ENCODE data around the gene MAPRE2.
"Not testable (repeated sequence)": the region's sequence is repeated elsewhere in the genome, so short reads cannot be mapped to it uniquely, and the experiment has no call there.

Gene MAPRE2

DNA sequence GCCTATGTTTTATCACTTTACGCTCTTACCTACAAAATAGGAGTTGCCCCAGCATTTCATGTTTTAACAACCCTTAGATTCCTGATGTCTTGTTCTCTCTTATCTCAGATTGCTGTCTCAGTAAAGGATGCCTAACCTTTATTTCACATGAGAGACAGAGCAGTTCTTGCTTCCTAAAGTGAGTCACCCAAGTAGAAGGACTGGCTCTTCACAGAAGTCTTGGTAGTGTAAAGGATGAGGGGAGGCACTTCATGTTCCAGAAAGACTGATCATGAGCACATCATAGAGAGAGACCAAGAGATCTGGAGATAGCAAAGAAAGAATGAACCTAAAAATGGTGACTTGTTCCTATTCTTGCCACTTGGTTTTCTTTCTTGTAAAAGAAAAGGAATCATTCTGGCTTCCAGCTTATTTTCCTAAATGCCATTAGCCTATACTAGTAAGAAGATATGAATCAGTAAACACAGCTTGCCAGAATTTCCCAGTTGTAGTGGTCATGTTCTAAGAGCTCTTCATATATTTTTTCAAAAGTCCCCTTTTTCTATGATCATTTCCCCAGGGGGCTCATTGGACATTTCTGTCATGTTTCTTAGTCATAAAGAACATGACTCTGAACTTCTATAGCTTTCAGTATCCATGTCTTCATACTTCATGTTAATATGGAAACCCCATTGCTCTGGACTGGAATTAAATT, 54.9 kb downstream of the MAPRE2 start:
- no peak for DNase-seq

DNA sequence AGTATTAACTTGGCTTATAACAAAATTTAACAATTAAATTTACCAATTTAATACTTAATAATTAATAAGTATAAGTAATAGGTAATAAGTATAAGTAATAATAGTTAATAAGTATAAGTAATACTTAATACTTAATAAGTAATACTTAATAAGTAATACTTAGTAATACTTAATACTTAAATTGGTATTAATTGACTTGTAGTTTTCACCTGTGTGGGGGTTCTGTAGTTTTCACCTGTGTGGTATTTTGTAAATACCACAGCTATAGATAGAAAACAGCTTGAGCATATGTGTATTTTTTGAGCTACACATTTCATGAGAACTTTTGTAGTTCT, 55.4 kb downstream of the MAPRE2 start:
- DNase-seq = no peak

DNA sequence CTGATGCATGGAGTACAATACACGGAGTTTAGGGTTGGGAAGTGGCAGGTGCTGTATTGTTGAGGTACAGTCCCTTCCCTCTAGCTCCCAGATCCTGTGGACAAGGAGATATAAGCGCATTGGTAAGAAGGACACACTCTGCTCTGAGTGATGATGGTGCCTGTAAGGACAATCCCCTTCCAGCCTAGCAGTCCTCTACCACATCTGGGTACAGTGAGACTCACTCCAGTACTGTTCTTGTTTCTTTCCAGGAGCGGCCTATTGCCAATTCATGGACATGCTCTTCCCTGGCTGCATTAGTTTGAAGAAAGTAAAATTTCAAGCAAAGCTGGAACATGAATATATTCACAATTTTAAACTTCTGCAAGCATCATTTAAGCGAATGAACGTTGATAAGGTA, 56.0 kb downstream of the MAPRE2 start:
- no peak for DNase-seq

DNA sequence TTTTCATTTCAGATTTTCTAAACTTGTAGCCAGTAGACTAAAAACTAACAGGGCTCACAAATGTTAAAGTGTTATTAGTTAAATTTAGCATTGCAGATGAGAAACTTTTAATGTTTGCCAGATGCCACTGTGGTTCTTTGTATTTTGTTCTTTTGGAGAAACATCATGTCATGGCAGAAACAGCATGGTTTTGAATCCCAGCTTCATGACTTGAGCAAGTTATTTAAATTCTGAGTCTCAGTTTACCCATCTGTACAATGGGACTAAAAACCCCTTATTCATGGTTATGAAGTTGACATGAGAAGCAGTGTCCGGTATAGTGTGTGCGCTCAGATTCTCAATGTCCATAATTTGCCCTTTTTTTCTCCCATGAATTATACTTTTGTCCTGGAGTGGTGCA, 56.5 kb downstream of the MAPRE2 start:
- no peak for DNase-seq

DNA sequence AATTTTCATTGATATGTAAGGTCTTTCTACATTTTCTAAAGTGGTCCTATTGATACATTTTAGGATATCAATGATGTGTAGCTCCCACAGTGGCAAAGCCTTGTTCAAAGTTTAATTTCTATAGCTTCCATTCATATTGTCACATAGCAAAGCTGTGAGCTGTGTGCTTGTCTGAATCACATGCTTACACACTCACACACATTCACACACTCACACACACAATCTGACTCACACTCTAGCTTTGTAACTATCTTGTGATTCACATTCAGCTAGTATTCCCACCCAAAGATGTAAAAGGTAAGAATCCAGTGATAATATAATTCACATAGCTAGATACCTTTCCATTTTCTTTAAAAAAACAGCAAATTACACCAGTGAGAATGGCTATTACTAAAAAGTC, 58.7 kb downstream of the MAPRE2 start:
- DNase-seq = no peak

DNA sequence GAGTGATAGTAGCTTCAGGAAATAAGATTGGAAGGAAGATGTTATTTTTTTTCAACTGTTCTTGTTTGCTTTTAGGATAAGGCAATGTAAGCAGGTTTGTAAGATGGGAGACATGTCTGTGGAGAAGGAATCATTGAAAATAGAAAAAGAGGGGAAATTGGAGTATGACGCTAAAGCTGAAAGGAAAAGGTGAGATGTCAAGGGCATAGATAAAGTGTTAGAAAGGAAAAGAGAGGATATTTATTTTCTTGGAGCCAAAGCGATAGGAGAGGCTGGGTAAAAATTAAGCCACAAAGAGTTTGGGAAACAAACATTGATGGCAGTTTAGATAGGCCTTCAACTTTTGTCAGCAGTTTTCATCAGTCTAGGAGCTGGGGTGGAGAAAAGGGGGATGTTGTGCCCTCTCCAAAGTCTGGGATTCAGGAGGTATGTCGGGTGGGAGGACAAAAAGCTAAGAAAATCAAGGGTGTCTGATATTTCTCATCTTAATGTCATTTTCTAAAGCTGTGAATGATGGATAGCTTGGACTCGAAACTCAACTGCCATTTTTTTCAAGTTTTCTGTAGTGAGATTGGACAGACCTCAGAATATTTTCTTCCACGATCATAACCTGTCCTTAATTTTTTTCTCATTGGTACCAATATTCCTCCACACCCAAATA, 63.3 kb downstream of the MAPRE2 start:
- no peak for DNase-seq

DNA sequence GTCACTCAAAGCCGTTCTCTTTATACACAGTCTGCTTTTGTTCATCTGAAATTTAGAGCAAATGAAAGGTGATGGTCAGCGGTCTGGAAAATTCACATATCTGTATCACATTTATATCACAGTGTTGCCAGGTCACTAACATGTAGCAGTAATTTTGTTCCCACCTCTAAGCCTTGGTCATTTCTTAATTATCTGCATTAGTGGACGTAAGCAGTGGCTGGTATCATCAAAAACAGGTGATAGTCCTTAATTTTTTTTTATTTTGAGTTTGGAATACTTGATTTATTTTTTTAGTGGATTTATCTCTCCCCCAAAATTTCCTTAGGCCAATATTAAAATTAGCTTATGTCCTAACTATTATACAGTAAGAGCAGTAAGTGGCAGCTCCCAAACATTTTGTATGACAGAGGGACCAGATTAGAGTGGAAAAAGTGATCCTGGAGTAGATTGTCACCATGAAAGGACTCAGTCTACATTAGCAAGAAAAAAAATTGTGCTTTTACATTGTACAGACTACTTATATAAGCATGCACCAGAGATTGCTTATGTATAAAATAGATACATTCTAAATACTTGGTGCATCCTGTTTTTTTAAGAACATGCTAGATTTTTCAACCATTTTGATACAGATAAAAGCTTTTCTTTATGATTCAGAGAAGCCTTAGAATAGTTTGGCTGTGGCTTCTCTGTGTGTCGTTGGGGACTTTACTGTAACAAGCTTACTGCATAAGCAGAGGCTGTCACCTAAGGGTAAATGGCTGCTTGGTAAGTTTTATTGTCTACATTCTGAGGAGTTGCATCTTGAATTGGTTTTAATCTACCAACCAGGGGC, 65.0 kb downstream of the MAPRE2 start:
- no peak for DNase-seq

DNA sequence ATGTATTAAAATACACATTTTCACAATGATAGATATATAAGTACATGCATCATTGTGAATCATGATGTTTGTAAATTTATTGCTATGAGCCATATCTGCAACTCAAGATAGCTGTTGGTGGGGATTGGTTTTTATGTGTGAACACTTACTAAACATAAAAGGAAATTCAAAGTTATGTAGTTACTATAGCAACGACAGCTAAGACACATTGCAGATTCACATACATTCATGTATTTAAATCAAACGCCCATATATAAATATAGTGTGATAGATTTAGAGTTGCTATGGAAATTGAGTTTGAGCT, 65.6 kb downstream of the MAPRE2 start:
- no peak for DNase-seq

DNA sequence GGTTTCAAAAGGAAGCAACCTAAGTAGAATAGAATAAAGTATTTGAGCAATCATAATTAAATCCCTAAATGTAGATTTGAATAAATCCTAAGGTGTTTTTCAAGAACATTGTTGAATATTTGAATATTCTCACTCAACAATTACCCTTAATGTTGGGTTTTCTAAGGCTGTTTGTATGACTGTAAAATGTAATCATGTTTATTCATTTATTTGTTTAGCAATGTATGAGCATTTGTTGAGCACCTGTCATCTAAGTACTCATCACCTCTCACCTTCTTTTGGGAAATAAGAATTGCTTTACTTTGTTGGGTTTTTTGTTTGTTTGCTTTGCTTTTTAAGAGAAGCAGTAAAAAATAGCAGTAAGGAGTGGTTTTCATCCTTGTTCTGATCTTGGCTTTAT, 66.0 kb downstream of the MAPRE2 start:
- no peak for DNase-seq

DNA sequence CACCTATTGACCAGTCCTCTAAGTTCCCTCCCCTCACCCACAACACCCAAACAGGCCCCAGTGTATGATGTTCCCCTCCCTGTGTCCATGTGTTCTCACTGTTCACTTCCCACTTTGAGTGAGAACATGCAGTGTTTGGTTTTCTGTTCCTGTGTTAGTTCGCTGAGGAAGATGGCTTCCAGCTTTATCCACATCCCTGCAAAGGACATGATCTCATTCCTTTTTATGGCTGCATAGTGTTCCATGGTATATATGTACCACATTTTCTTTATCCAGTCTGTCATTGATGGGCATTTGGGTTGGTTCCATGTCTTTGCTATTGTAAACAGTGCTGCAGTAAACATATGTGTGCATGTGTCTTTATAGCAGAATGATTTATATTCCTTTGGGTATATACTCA, 66.9 kb downstream of the MAPRE2 start:
- DNase-seq = not testable (repeated sequence)

DNA sequence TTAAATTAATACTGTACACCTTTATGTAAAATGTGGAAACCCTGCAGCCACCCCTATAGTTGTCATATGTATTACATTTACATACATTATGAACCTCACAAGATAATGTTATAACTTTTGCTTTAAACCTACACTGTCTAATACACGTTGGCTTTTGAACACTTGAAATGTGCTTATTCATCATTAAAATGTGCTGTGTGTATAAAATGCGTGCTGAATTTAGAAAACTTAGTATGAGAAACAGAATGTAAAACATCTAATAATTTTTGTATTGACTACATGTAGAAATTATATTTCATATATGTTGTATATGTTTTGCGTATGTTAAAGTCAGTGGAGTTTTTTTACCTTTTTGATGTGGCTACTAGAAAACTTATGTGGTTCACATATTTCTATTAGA, 68.8 kb downstream of the MAPRE2 start:
- no peak for DNase-seq

DNA sequence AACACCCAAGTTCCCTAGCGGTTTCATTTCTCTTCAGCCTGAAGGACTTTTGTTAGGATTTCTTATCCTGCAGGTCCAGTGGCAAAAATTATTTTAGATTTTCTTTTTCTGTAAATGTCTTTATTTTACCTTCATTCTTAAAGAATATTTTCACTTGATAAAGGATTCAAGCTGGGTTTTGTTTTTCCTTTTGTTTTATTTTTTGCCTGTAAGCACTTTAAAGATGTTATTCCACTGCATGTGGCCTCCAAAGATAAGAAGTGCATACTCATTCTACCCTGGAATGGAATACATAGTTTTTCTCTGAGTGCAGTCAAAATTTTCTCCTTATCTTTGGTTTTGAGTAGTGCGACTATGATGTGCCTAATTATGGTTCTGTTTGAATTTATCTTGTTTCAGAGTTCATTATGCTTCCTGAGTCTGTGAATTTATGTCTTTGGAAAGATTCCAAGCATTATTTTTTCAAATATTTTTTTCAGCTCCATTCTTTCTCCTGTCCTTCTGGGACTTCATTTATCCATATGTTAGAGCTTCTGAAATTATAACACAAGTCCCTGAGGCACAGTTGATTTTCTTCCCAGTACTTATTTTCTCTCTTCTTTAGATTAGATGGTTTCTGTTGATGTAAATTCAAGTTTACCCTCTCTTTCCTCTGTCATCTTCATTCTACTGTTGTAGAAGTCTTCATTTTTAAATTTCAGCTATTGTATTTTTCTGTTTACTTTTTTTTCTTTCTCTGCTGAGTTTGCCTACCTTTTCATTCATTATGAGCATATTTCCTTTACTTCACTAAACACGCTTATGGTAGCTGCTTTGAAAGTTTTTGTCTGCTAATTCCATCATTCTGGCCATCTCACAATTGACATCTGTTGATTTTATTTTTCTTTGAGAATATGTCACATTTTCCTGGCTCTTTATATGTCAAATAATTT, 69.6 kb downstream of the MAPRE2 start:
- DNase-seq = no peak

DNA sequence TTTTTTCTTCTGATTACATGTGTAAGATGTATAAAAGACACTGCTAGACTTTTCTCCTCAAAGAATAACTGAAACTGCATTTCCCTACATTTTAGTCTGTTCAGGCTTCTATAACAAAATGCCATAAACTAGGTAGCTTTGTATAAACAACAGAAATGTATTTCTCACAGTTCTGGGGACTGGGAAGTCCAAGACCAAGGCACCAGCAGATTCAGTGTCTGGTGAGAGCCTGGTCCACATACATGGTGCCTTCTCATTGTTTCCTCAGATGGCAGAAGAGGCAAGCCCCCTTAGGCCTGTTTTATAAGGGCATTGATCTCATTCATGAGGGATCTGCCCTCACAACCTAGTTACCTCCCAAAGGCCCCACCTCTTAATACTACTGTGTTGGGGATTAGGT, 71.5 kb downstream of the MAPRE2 start:
- DNase-seq = no peak

DNA sequence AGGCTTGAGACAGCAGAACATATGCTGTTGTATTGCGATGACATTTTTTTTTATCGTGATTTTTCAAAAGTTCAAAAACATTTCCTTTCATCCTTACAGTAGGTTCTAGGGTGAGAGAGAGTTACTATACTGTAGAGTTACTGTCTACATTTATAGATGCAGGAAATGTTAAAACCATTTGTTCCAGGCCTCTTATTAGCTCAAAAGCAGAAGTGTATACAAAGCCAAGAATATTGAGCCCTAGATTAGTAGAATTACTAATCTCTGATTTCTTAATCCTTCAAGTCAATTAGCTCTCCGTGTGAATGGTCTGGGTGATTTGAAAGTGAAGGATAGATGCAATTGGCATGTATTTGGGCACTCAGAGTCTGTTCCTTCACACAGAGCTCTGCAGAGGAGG, 73.1 kb downstream of the MAPRE2 start:
- peak in 1 of 2 experiments; percentile 12 for DNase-seq

DNA sequence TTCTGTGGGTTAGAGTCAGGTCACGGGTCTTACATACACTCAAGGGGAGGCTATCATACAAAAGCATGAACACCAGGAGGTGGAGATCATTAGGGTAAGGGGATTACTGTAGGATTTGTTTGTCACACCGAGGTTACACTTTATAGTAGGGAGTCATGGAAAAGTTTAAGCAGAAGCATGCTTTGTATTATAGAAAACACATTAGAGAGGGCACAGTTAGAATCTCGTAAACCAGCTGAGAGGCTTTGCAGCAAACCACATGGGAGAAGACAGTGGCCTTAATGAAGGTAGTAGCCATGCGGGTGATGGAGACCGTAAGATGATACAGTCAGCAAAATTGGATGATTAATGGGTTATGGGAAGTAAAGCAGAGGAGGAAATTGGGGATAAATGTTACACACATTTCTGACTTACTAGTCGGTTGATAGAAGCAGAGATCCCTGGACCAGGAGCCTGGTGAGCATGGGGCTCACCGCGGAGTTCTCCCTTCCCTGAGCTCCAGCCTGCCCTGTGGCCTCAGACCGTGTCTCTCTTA, 75.6 kb downstream of the MAPRE2 start:
- DNase-seq = no peak

DNA sequence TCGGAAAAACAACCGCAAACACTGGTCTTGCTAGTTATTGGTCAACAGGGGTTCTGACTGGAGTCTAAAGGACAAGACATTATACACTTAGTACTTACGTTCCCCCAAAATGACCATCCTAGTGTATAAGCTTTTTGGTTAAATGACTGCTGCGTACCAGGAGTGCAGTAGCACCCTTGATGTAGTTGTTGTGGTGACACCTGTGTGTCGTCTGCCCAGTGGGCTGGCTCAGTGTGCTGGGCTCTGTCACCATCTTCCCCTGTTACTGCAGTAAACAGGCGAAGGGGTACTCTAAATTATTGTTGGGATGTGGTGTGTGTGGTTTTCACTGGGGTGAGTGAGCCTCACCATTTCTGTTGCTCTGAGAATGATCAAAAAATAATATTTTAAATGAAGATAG, 76.2 kb downstream of the MAPRE2 start:
- no peak for DNase-seq

DNA sequence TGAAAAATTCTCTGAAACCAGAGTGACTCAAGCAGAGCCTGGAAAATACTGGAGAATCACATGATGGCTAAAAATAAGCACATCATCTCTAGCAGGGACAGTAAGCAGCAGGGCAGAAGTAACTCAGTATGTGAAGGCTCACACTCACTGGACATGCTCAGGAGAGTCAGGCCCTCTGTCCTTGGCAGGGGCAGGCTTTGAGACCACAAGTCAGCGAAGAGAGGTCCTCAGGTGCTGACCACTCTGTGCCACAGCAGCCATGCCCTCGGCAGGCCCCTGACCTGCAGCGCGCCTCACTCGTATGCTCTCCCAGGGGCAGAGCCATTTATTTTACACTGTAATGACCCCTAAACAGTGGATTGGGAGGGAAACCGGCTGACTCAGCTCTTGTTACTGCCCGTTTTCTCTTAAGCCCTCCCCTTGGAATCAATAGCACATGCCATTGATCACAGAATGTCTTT, 76.8 kb downstream of the MAPRE2 start:
- no peak for DNase-seq

DNA sequence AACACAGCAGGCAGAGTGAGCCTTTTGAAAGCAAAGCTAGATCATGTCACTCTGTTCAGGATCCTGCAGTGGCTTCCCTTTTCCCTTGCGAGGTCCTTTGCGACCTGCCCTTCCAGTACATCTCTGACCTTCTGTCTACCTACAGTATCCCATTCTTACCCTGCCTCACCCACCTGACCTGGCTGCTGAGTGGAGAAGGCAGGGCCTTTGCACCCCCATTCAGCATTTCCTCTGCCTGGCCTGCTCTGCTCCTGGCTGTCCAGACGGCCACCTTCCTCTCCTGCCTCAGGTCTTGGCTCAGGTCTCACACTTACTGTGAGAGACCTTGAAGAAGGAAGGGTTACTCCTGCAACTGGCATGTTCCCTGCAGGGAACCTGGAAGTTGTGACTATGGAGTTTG, 77.4 kb downstream of the MAPRE2 start:
- DNase-seq = no peak

DNA sequence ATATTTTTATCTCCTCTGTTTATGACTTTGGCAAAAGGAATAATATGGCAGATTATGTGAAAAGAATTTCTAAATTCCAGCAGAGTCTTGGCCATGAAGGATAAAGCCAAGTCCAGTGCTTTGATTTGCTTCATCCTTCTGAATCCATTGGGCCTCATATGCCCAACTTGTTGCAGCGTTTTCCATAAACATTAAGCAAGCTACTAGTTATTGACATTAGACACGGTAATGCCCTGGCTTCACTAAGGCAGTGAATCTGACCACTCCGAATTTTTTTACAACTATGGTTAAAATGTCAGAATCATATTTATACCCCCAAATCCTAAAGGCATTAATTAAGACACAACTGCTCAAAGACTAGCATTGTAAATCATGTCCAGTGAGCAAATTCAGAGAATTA, 79.8 kb downstream of the MAPRE2 start:
- DNase-seq = no peak

DNA sequence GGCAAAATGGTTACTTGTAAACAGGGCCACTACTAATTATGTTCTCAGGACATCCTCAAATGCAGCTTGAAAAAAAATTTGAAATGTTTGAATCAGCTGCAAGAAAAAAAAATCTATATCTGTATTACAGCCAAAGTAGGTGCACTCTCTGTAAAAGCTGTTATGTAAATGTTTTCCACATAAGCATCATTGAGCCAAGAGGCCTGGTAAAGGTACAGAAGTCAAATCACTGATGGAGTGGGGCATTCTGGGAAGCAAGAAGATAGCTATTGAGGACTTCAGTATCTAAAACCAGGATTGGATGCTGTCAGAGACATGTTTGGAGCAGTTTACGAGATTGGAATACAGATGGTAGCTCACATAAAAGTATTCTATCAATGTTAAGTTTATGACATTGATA, 80.3 kb downstream of the MAPRE2 start:
- no peak for DNase-seq

DNA sequence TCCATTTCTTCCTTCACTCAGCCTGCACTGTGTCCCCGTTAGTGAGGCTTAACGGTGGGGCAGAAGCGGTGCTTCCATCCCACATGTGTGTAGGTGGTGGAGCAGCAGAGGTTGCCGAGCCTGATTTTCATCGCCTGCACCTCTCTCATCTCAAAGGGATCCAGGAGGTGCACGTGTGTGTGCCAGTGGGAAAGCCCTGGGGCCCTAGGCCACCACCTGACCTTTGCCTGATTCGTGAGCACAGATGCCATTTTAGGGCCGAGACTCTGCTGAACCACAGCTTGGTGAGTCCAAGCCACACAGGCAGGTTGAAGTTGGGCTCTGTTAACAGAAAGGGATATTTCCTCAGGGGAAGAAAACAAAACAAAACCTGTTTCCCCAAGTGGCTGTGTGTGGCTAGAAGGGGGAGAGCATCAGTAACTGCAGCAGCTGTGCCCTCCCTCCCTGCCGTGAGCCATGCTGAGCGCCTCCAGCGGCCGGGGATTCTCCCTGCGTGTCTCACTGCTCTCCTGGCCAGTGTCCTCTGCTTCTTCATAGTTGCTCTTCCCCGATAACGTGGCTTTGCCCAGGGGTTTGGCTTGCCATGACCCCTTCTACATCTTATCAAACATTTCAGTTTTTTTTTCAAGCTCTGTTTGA, 81.5 kb downstream of the MAPRE2 start:
- DNase-seq = no peak

DNA sequence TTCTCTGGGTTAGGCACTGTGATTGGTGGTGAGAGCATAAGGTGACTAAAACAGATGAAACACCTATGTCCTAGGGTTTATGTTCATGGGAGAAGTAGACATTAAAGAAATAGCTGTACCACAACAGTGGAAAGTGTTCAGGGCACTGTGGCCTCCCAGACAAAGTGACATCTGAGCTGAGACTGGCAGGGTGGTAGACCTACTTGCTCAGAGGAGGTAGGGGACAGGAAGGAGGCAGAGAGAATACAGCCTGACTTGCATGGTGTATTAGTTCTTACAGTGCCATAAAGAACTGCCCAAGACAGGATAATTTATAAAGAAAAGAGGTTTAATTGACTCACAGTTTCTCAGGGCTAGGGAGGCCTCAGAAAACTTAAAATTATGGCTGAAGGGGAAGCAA, 82.6 kb downstream of the MAPRE2 start:
- DNase-seq = no peak

All from AML-193 (cell line).